SK-N-SH (cell line): Measurements from ENCODE around the gene DNAJC21. TPM values are rescaled to one million over a fixed set of nuclear protein-coding genes. Genes with fewer than 3 reads are reported as not detected.

Source experiments
- CTCF ChIA-PET: fragments of 300-600, 350-600 bp; formaldehyde crosslinking; extraction: SDS; loops from one replicate; lab custom pipeline; 2021; lab: Yijun Ruan, JAX
- POLR2A ChIA-PET: fragments of 350-600 bp; sonication (Branson Sonifier 250); formaldehyde crosslinking; extraction: SDS; loops from one replicate; lab custom pipeline; 2020; ENCODE audit warnings: antibody characterized with exemption, inconsistent platforms; lab: Yijun Ruan, JAX
- DNase-seq: peaks from one replicate; pipeline ENCODE4 v3.0.0; 2012
- H2AFZ ChIP-seq: fragments of 200-600 bp; sonication (generic); 2 replicates; pipeline ENCODE4 v1.8.1; 2016; ENCODE audit warnings: antibody characterized with exemption, mild to moderate bottlenecking, low read depth
- H3F3A ChIP-seq: fragments of 200-600 bp; sonication (generic); replicated peaks from 2 replicates; pipeline ENCODE3; 2016; ENCODE audit warnings: antibody characterized with exemption, mild to moderate bottlenecking; ENCODE audit not compliant: insufficient read depth
- H3K27ac ChIP-seq, 2 experiments: fragments of 200-500 bp in 1 of 2; fragments of 200-600 bp in 1 of 2; sonication (Bioruptor generic) in 1 of 2; sonication (generic), shearing (Covaris generic) in 1 of 2; 2 replicates each; pipeline versions ENCODE4 v1.5.1 to v1.6.1; 2014 to 2016; ENCODE audit warnings: low read depth in 2 of 2, inconsistent platforms in 1 of 2, low read length in 1 of 2, mild to moderate bottlenecking in 1 of 2, mixed read lengths in 1 of 2
- H3K27me3 ChIP-seq: fragments of 200-600 bp; sonication (generic), shearing (Covaris generic); 2 replicates; pipeline ENCODE4 v1.6.1; 2016; ENCODE audit warnings: mixed run types; ENCODE audit not compliant: insufficient read depth
- H3K36me3 ChIP-seq, 2 experiments: fragments of 200-500 bp in 1 of 2; fragments of 200-600 bp in 1 of 2; sonication (Bioruptor generic) in 1 of 2; sonication (generic) in 1 of 2; replicated peaks in 1 of 2; 2 replicates each; pipeline versions ENCODE3 to v1.5.1; 2014 to 2016; ENCODE audit warnings: low read length in 1 of 2, mild to moderate bottlenecking in 1 of 2; ENCODE audit not compliant: insufficient read depth in 2 of 2, control insufficient read depth in 1 of 2
- H3K4me1 ChIP-seq, 2 experiments: fragments of 200-500 bp in 1 of 2; fragments of 200-600 bp in 1 of 2; sonication (Bioruptor generic) in 1 of 2; sonication (generic), shearing (Covaris generic) in 1 of 2; 2 replicates each; pipeline versions ENCODE4 v1.5.1 to v1.6.1; 2014 to 2016; ENCODE audit warnings: low read depth in 1 of 2, low read length in 1 of 2, mixed run types in 1 of 2; ENCODE audit not compliant: insufficient read depth in 2 of 2, control insufficient read depth in 1 of 2
- H3K4me2 ChIP-seq: fragments of 200-600 bp; sonication (generic), shearing (Covaris generic); 2 replicates; pipeline ENCODE4 v1.6.1; 2017; ENCODE audit warnings: mixed run types
- H3K4me3 ChIP-seq, 2 experiments: fragments of 200-500 bp in 1 of 2; fragments of 200-600 bp in 1 of 2; sonication (Bioruptor generic) in 1 of 2; sonication (generic), shearing (Covaris generic) in 1 of 2; 2 replicates each; pipeline versions ENCODE4 v1.5.1 to v1.8.1; 2014 to 2016; ENCODE audit warnings: low read depth in 2 of 2, inconsistent platforms in 1 of 2, low read length in 1 of 2, mild to moderate bottlenecking in 1 of 2, mixed read lengths in 1 of 2, moderate library complexity in 1 of 2
- H3K79me2 ChIP-seq: fragments of 200-600 bp; sonication (generic); 2 replicates; pipeline ENCODE4 v1.8.1; 2017; ENCODE audit warnings: mild to moderate bottlenecking; ENCODE audit not compliant: insufficient read depth
- H3K9ac ChIP-seq: fragments of 200-600 bp; sonication (generic); 2 replicates; pipeline ENCODE4 v1.6.1; 2017; ENCODE audit warnings: mixed run types
- H3K9me2 ChIP-seq: fragments of 200-600 bp; sonication (generic); 2 replicates; pipeline ENCODE4 v1.6.1; 2017; ENCODE audit warnings: mixed run types
- H3K9me3 ChIP-seq: fragments of 200-600 bp; sonication (generic); 2 replicates; pipeline ENCODE4 v1.6.1; 2017; ENCODE audit warnings: mixed run types, mild to moderate bottlenecking, moderate library complexity
- H4K20me1 ChIP-seq: fragments of 200-600 bp; sonication (generic); 2 replicates; pipeline ENCODE4 v1.6.1; 2017; ENCODE audit warnings: mild to moderate bottlenecking, mixed run types; ENCODE audit not compliant: insufficient read depth
- CHD2 ChIP-seq: fragments of 150-350 bp; IDR thresholded peaks from 2 replicates; pipeline ENCODE4 v1.6.1; 2018; ENCODE audit warnings: low read length; ENCODE audit not compliant: partially characterized antibody
- ELF1 ChIP-seq: IDR thresholded peaks from 2 replicates; pipeline ENCODE4 v1.4.0; 2012
- EP300 ChIP-seq, 2 experiments: IDR thresholded peaks; 2 replicates each; pipeline versions ENCODE4 v1.4.0 to v1.6.1; 2012; ENCODE audit warnings: borderline replicate concordance in 1 of 2, low read depth in 1 of 2, low read length in 1 of 2
- EZH2phosphoT487 ChIP-seq: fragments of 200-600 bp; sonication (generic); IDR thresholded peaks from 2 replicates; pipeline ENCODE4 v1.6.1; 2017; ENCODE audit warnings: low read depth, mixed run types, mild to moderate bottlenecking, antibody characterized with exemption, moderate library complexity, borderline replicate concordance
- GABPA ChIP-seq: IDR thresholded peaks from 2 replicates; pipeline ENCODE4 v1.4.0; 2012; ENCODE audit warnings: low read depth, mild to moderate bottlenecking
- MAX ChIP-seq: IDR thresholded peaks from 2 replicates; pipeline ENCODE4 v1.4.0; 2012; ENCODE audit warnings: low read depth
- MEF2A ChIP-seq: IDR thresholded peaks from 2 replicates; pipeline ENCODE4 v1.4.0; 2012; ENCODE audit warnings: low read depth, borderline replicate concordance
- NFIC ChIP-seq: IDR thresholded peaks from 2 replicates; pipeline ENCODE4 v1.4.0; 2012; ENCODE audit warnings: borderline replicate concordance
- RCOR1 ChIP-seq: fragments of 150-350 bp; IDR thresholded peaks from 2 replicates; pipeline ENCODE4 v1.6.1; 2017; ENCODE audit warnings: antibody characterized with exemption, low read length
- REST ChIP-seq: IDR thresholded peaks from 2 replicates; pipeline ENCODE4 v1.6.1; 2012; ENCODE audit warnings: mild to moderate bottlenecking, low read depth, low read length, moderate library complexity
- RXRA ChIP-seq: IDR thresholded peaks from 2 replicates; pipeline ENCODE4 v1.4.0; 2012; ENCODE audit warnings: low read depth, mild to moderate bottlenecking, borderline replicate concordance
- TEAD4 ChIP-seq: IDR thresholded peaks from 2 replicates; pipeline ENCODE4 v1.4.0; 2012; ENCODE audit warnings: mild to moderate bottlenecking, borderline replicate concordance; ENCODE audit not compliant: insufficient read depth
- USF1 ChIP-seq: IDR thresholded peaks from 2 replicates; pipeline ENCODE4 v1.4.0; 2012; ENCODE audit warnings: low read depth, borderline replicate concordance
- YY1 ChIP-seq: IDR thresholded peaks from 2 replicates; pipeline ENCODE4 v1.4.0; 2012; ENCODE audit warnings: low read depth, mild to moderate bottlenecking
- WGBS: methylation state at CpG from one replicate; pipeline ENCODE4 v1.1.6; 2017; ENCODE audit warnings: low lambda C conversion rate; 5-methylcytosine and 5-hydroxymethylcytosine counted together
- polyA plus RNA-seq, 3 experiments: library from polyadenylated mRNA; depleted of rRNA; stranded (reverse); fragments of >200 nt; gene quantifications; 2 replicates each; pipeline ENCODE4 v1.2.3, GENCODE V29; 2012

DNAJC21 gene
- polyA plus RNA-seq, 1 of the 3 experiments (the other 2 are of a cell fraction), result 8.8 TPM

- H3K9me3 ChIP-seq, result no peaks in the 10 kb centered on the region
- H3K27ac ChIP-seq, result no peak overlapping the region
- CTCF ChIA-PET, result no interaction called here
- peaks cover 66 to 73% of the 10 kb centered on the region in 2 experiments for H3K36me3 ChIP-seq
- no peaks in the 10 kb centered on the region for H3K27me3 ChIP-seq
- H2AFZ ChIP-seq, result no peak overlapping the region
- POLR2A ChIA-PET, result no interaction called here
- H3K79me2 ChIP-seq, result no peaks in the 10 kb centered on the region
- no peaks in the 10 kb centered on the region for H4K20me1 ChIP-seq
- no peaks in the 10 kb centered on the region for H3K4me1 ChIP-seq
- DNase-seq, result no peak
- H3F3A ChIP-seq, result no peaks in the 10 kb centered on the region
- H3K4me3 ChIP-seq, result no peak overlapping the region
- TF ChIP-seq MEF2A (no peak), EP300 (IDR thresholded peaks at IDR 0.05; ENCODE audit: borderline replicate concordance in 1 of 2, low read depth in 1 of 2, low read length in 1 of 2) (no peak), GABPA (no peak), CHD2 (no peak), YY1 (no peak), EZH2phosphoT487 (no peak), TEAD4 (no peak), RXRA (no peak), MAX (no peak), REST (no peak), ELF1 (no peak), NFIC (no peak), USF1 (no peak)
- no peak overlapping the region for H3K9ac ChIP-seq
- 98% methylated on average over 3 of the region's 3 CpGs for WGBS
- no peaks in the 10 kb centered on the region for H3K9me2 ChIP-seq
- H3K4me2 ChIP-seq, result no peak overlapping the region
These were observed 12.6 kb downstream of the DNAJC21 start for GRCh38 chr5:34941936-34942335.

GRCh38 chr5:34944044-34944443 is 14.7 kb downstream of the DNAJC21 start:
- no peaks in the 10 kb centered on the region for H4K20me1 ChIP-seq
- CTCF ChIA-PET, result interaction anchor here (1.0 to 1.4 kb wide), 5 partner anchors 9 to 59 kb away, joined by 3 to 5 read pairs (median 4); no protein-coding TSS in a partner anchor
- H3K27me3 ChIP-seq, result no peaks in the 10 kb centered on the region
- peaks cover 55 to 74% of the 10 kb centered on the region in 2 experiments for H3K36me3 ChIP-seq
- no peak overlapping the region for H3K27ac ChIP-seq
- H3K79me2 ChIP-seq, result no peaks in the 10 kb centered on the region
- no peak overlapping the region for H3K4me3 ChIP-seq
- DNase-seq, result no peak
- H3K4me1 ChIP-seq, result no peaks in the 10 kb centered on the region
- H3K4me2 ChIP-seq, result no peak overlapping the region
- H3K9me2 ChIP-seq, result no peaks in the 10 kb centered on the region
- H3K9ac ChIP-seq, result no peak overlapping the region
- POLR2A ChIA-PET, result no interaction called here
- WGBS, result 97% methylated on average over 2 of the region's 2 CpGs
- TF ChIP-seq RCOR1, result no peak
- TF ChIP-seq YY1, result no peak
- TF ChIP-seq, all 33 proteins: peak for 0
- Histone ChIP-seq H3F3A (no peaks in the 10 kb centered on the region), H2AFZ (no peak overlapping the region), H3K9me3 (no peaks in the 10 kb centered on the region)
